Measurements from ENCODE around the gene PHKG2. TPM values are rescaled to one million over a fixed set of nuclear protein-coding genes. Genes with fewer than 3 reads are reported as not detected.

PHKG2 gene
- total RNA-seq, 1 donor from 2014 or later: 15.6 TPM

GRCh38 chr16:30762991-30763725 is 14.9 kb downstream of the PHKG2 start:
- DNase-seq: no peak
- peak overlapping the region; percentile 75 for H3K4me3 ChIP-seq
- no peaks in the 10 kb centered on the region for H3K9me3 ChIP-seq (replicated peaks)
- H3K36me3 ChIP-seq: peaks cover 51% of the 10 kb centered on the region
- no peak for TF ChIP-seq CTCF (IDR thresholded peaks at IDR 0.05; ENCODE audit: borderline replicate concordance)
- intact Hi-C loops (cut with micrococcal nuclease): no loop called here
- peaks cover 63% of the 10 kb centered on the region for H3K4me1 ChIP-seq
- no peaks in the 10 kb centered on the region for H3K27me3 ChIP-seq (ENCODE audit: low read depth)
- peak overlapping the region; percentile 80 for H3K27ac ChIP-seq (replicated peaks)

GRCh38 chr16:30764086-30764485 is 15.9 kb downstream of the PHKG2 start:
- intact Hi-C loops (cut with micrococcal nuclease): no loop called here
- no peaks in the 10 kb centered on the region for H3K27me3 ChIP-seq (ENCODE audit: low read depth)
- no peak for TF ChIP-seq CTCF (IDR thresholded peaks at IDR 0.05; ENCODE audit: borderline replicate concordance)
- no peak overlapping the region for H3K27ac ChIP-seq (replicated peaks)
- H3K4me3 ChIP-seq: peak overlapping the region; percentile 75
- DNase-seq: no peak
- no peaks in the 10 kb centered on the region for H3K9me3 ChIP-seq (replicated peaks)
- H3K36me3 ChIP-seq: peaks cover 60% of the 10 kb centered on the region
- H3K4me1 ChIP-seq: peaks cover 65% of the 10 kb centered on the region

GRCh38 chr16:30764816-30765465 is 16.7 kb downstream of the PHKG2 start:
- Histone ChIP-seq H3K9me3 (replicated peaks) (no peaks in the 10 kb centered on the region), H3K27ac (replicated peaks) (no peak overlapping the region), H3K4me3 (no peak overlapping the region), H3K4me1 (peaks cover 65% of the 10 kb centered on the region), H3K27me3 (ENCODE audit: low read depth) (no peaks in the 10 kb centered on the region), H3K36me3 (peaks cover 68% of the 10 kb centered on the region)
- intact Hi-C loops (cut with micrococcal nuclease): no loop called here
- TF ChIP-seq CTCF (IDR thresholded peaks at IDR 0.05; ENCODE audit: borderline replicate concordance): no peak
- no peak for DNase-seq

- peaks cover 56% of the 10 kb centered on the region for H3K4me1 ChIP-seq
- H3K27ac ChIP-seq (replicated peaks): peak overlapping the region; percentile 80
- H3K4me3 ChIP-seq: no peak overlapping the region
- H3K9me3 ChIP-seq (replicated peaks): no peaks in the 10 kb centered on the region
- no peaks in the 10 kb centered on the region for H3K27me3 ChIP-seq (ENCODE audit: low read depth)
- DNase-seq: no peak
- intact Hi-C loops (cut with micrococcal nuclease): no loop called here
- no peak for TF ChIP-seq CTCF (IDR thresholded peaks at IDR 0.05; ENCODE audit: borderline replicate concordance)
- peaks cover 83% of the 10 kb centered on the region for H3K36me3 ChIP-seq
Observed at GRCh38 chr16:30766206-30766932, 18.1 kb downstream of the PHKG2 start.

GRCh38 chr16:30766933-30767284 is 18.7 kb downstream of the PHKG2 start:
- Histone ChIP-seq H3K27me3 (ENCODE audit: low read depth) (no peaks in the 10 kb centered on the region), H3K36me3 (peaks cover 88% of the 10 kb centered on the region), H3K4me1 (peaks cover 51% of the 10 kb centered on the region), H3K27ac (replicated peaks) (peak overlapping the region; percentile 80), H3K9me3 (replicated peaks) (no peaks in the 10 kb centered on the region), H3K4me3 (no peak overlapping the region)
- DNase-seq: no peak
- no peak for TF ChIP-seq CTCF (IDR thresholded peaks at IDR 0.05; ENCODE audit: borderline replicate concordance)
- intact Hi-C loops (cut with micrococcal nuclease): no loop called here

Measured in left ventricle myocardium inferior (tissue), 1 donor.